Pancreas (tissue), 10 donors: ENCODE data around the gene ZNF697. TPM values are rescaled to one million over a fixed set of nuclear protein-coding genes. Genes with fewer than 3 reads are reported as not detected.
A peak's percentile ranks its signal among the peaks of the same experiment; 100 is the strongest.

Experiments
- ATAC-seq, 4 donors: fragments of 200-7000 bp; cut with Tn5 transposase; one replicate each; pipeline versions ENCODE4 v1.8.0 to v1.9.1; 2020; ENCODE audit warnings: mild to moderate bottlenecking in 4 of 4, moderate library complexity in 4 of 4
- DNase-seq, 6 donors: peaks; one replicate each; pipeline ENCODE4 v3.0.0-alpha.2; 2020
- FAIRE-seq: peaks from 2 replicates; lab custom pipeline; 2012; peaks lifted over from hg19 to GRCh38; lab: Jason Lieb, UNC
- H3K27ac ChIP-seq, 4 donors: fragments of 200-600 bp; sonication (generic); 1 replicate in 3 of 4; 2 replicates in 1 of 4; pipeline versions ENCODE4 v1.5.0 to v1.8.0; 2020
- H3K27me3 ChIP-seq, 4 donors: fragments of 200-600 bp; one replicate each; pipeline ENCODE4 v1.8.0; 2021
- H3K36me3 ChIP-seq, 3 donors: fragments of 200-600 bp; sonication (generic) in 1 of 3; one replicate each; pipeline versions ENCODE4 v1.5.0 to v1.8.0; 2020 to 2021
- H3K4me1 ChIP-seq, 3 donors: fragments of 200-600 bp; one replicate each; pipeline ENCODE4 v1.8.0; 2021
- H3K4me3 ChIP-seq, 4 donors: fragments of 200-600 bp; sonication (generic) in 2 of 4; one replicate each; pipeline versions ENCODE4 v1.5.0 to v1.8.0; 2020 to 2021
- H3K9me3 ChIP-seq, 4 donors: fragments of 200-600 bp; one replicate each; pipeline ENCODE4 v1.8.0; 2021
- CTCF ChIP-seq, 4 donors: fragments of 200-600 bp; sonication (generic) in 3 of 4; IDR thresholded peaks; one replicate each; pipeline versions ENCODE4 v1.5.0 to v1.8.0; 2021; ENCODE audit warnings: antibody characterized with exemption in 4 of 4
- WGBS, 2 donors: extraction: QIAGEN DNeasy Blood & Tissue Kit; methylation state at CpG; one replicate each; pipeline ENCODE4 v1.1.7; 2013; 5-methylcytosine and 5-hydroxymethylcytosine counted together
- intact Hi-C, 3 donors: fragments of 100-400 bp; cut with DNase I; formaldehyde crosslinking; loops; one replicate each; pipeline versions ENCODE4 v1.11.1 to v1.14.2; 2022
- polyA plus RNA-seq, 2 donors: library from polyadenylated mRNA; stranded (reverse); fragments of 200-250 nt; gene quantifications; one replicate each; pipeline ENCODE4 v1.2.3, GENCODE V29; 2013
- total RNA-seq, 6 donors: library from RNA; stranded (reverse); fragmentation: NEBNext Ultra II Directional in 4 of 6; extraction: Animal tissue kit (Norgen Biotek cat#: 25700) in 4 of 6; gene quantifications; one replicate each; pipeline versions ENCODE4 v1.2.1 to v1.2.4, GENCODE V29; 2021 to 2023
- donor health status: healthy with polysubstance abuse.
- donor health status: DM: no; HTN: no; CAD: no; lungs with moderate emphysema.
- donor health status: DM: no; HTN: no; CAD: no.
- donor health status: control.
- donor health status: control.
- donor health status: Bipolar disorder and iron deficiency.
- donor health status: DM: yes; HTN: yes; CAD: no.
- donor health status: DM: no; HTN: no; CAD: no.
- donor health status: DM: no; HTN: no; CAD: no.
- donor health status: DM: yes; HTN: yes; CAD: no.

The ZNF697 gene
- total and polyA plus RNA-seq, 8 donors, result 1.3 to 5.9 (median 3.1) TPM

- Histone ChIP-seq H3K9me3 (no peaks in the 10 kb centered on the region), H3K4me3 (no peak overlapping the region), H3K27ac (peak overlapping the region; percentile 9 to 77 (median 56)), H3K36me3 (no peaks in the 10 kb centered on the region), H3K4me1 (peaks cover 18 to 23% (median 20%) of the 10 kb centered on the region in 3 donors), H3K27me3 (no peaks in the 10 kb centered on the region)
- 12 to 15% methylated on average over 5 of the region's 5 CpGs for WGBS, 2 donors
- DNase-seq (no peak), ATAC-seq (peak; percentile 72 to 86 (median 83)), FAIRE-seq (peak; percentile 9)
- TF ChIP-seq CTCF (IDR thresholded peaks at IDR 0.05), result no peak
- intact Hi-C loops, result loop anchor here in 2 of 3 donors (5.0 kb wide), 2 partner anchors 38 to 43 kb away; no protein-coding TSS in a partner anchor
Observed at GRCh38 chr1:119660253-119661083, 12.4 kb upstream of the ZNF697 start.

- intact Hi-C loops, result loop anchor here in 2 of 3 donors (5.0 kb wide), 2 partner anchors 37 to 42 kb away; no protein-coding TSS in a partner anchor
- H3K27ac ChIP-seq, result peak overlapping the region; percentile 9 to 77 (median 56)
- FAIRE-seq (no peak), ATAC-seq (peak; percentile 34 to 40 (median 38)), DNase-seq (no peak)
- no peak overlapping the region for H3K4me3 ChIP-seq
- peaks cover 18 to 23% (median 20%) of the 10 kb centered on the region in 3 donors for H3K4me1 ChIP-seq
- H3K9me3 ChIP-seq, result no peaks in the 10 kb centered on the region
- TF ChIP-seq CTCF (IDR thresholded peaks at IDR 0.05), result no peak
- H3K27me3 ChIP-seq, result no peaks in the 10 kb centered on the region
- H3K36me3 ChIP-seq, result no peaks in the 10 kb centered on the region
- 19 to 26% methylated on average over 3 of the region's 3 CpGs for WGBS, 2 donors
Observed at GRCh38 chr1:119659628-119660027, 11.6 kb upstream of the ZNF697 start.

GRCh38 chr1:119656410-119656955 lies 8.4 kb upstream of the ZNF697 start:
- H3K4me1 ChIP-seq, result peaks cover 18 to 20% (median 19%) of the 10 kb centered on the region in 3 donors
- no peaks in the 10 kb centered on the region for H3K9me3 ChIP-seq
- FAIRE-seq (no peak), DNase-seq (no peak), ATAC-seq (no peak)
- H3K27ac ChIP-seq, result no peak overlapping the region
- no peak for TF ChIP-seq CTCF (IDR thresholded peaks at IDR 0.05)
- intact Hi-C loops, result no loop called here
- no peaks in the 10 kb centered on the region for H3K27me3 ChIP-seq
- WGBS, 2 donors, result 84 to 88% methylated on average over 5 of the region's 5 CpGs
- H3K4me3 ChIP-seq, result no peak overlapping the region
- no peaks in the 10 kb centered on the region for H3K36me3 ChIP-seq

GRCh38 chr1:119655154-119655553 lies 7.1 kb upstream of the ZNF697 start:
- WGBS, 2 donors, result 67 to 76% methylated on average over 1 of the region's 1 CpG
- intact Hi-C loops, result no loop called here
- Histone ChIP-seq H3K27ac (no peak overlapping the region), H3K27me3 (no peaks in the 10 kb centered on the region), H3K9me3 (no peaks in the 10 kb centered on the region), H3K36me3 (no peaks in the 10 kb centered on the region), H3K4me3 (no peak overlapping the region), H3K4me1 (peaks cover 6 to 8% (median 6%) of the 10 kb centered on the region in 3 donors)
- FAIRE-seq (no peak), ATAC-seq (no peak), DNase-seq (no peak)
- TF ChIP-seq CTCF (IDR thresholded peaks at IDR 0.05), result no peak
